Progenitor cell of endocrine pancreas (in vitro differentiated cells): ENCODE measurements around the gene UBLCP1. TPM values are rescaled to one million over a fixed set of nuclear protein-coding genes. Genes with fewer than 3 reads are reported as not detected.

ENCODE experiments used
- DNase-seq: peaks from one replicate; pipeline ENCODE4 v3.0.0; 2021; ENCODE audit warnings: low spot score; ENCODE audit not compliant: unreplicated experiment
- H3K27ac Mint-ChIP-seq: 2 replicates; pipeline ENCODE4 v1.8.0; 2021; ENCODE audit warnings: mild to moderate bottlenecking, moderate library complexity, mixed read lengths
- H3K27me3 Mint-ChIP-seq: 2 replicates; pipeline ENCODE4 v1.8.0; 2021; ENCODE audit warnings: mixed read lengths
- H3K36me3 Mint-ChIP-seq: 2 replicates; pipeline ENCODE4 v1.8.0; 2022; ENCODE audit warnings: mixed read lengths; ENCODE audit not compliant: insufficient read depth
- H3K4me1 Mint-ChIP-seq: 2 replicates; pipeline ENCODE4 v1.8.0; 2021; ENCODE audit warnings: low read depth, mixed read lengths
- H3K4me3 Mint-ChIP-seq: 2 replicates; pipeline ENCODE4 v1.8.0; 2021; ENCODE audit warnings: low read depth, mild to moderate bottlenecking, moderate library complexity, mixed read lengths
- H3K9me3 Mint-ChIP-seq: 2 replicates; pipeline ENCODE4 v1.8.0; 2021; ENCODE audit warnings: low read depth, mixed read lengths
- CTCF ChIP-seq: fragments of 200-600 bp; sonication (generic); IDR thresholded peaks from one replicate; pipeline ENCODE4 v1.5.0; 2021; ENCODE audit warnings: antibody characterized with exemption, mild to moderate bottlenecking; ENCODE audit not compliant: unreplicated experiment
- total RNA-seq: library from RNA; stranded (reverse); gene quantifications from 2 replicates; pipeline ENCODE4 v1.2.1, GENCODE V29; 2021

UBLCP1 gene
- total RNA-seq, 1 donor from 2014 or later = 29.7 TPM

- TF ChIP-seq CTCF = peak; percentile 83
- Mint-ChIP-seq H3K27ac (no peak overlapping the region), H3K4me1 (no peaks in the 10 kb centered on the region), H3K9me3 (no peaks in the 10 kb centered on the region), H3K36me3 (no peaks in the 10 kb centered on the region), H3K4me3 (peak overlapping the region; percentile 73), H3K27me3 (peaks cover 26% of the 10 kb centered on the region)
- peak; percentile 75 for DNase-seq
Observed at GRCh38 chr5:159331093-159331973, 68.2 kb downstream of the UBLCP1 start.

GRCh38 chr5:159332800-159333544, 69.9 kb downstream of the UBLCP1 start:
- H3K9me3 Mint-ChIP-seq = no peaks in the 10 kb centered on the region

GRCh38 chr5:159333545-159333925, 70.4 kb downstream of the UBLCP1 start:
- no peak overlapping the region for H3K4me3 Mint-ChIP-seq
- H3K27ac Mint-ChIP-seq = no peak overlapping the region
- H3K9me3 Mint-ChIP-seq = no peaks in the 10 kb centered on the region
- no peaks in the 10 kb centered on the region for H3K36me3 Mint-ChIP-seq
- no peaks in the 10 kb centered on the region for H3K4me1 Mint-ChIP-seq
- no peak for DNase-seq
- peaks cover 20% of the 10 kb centered on the region for H3K27me3 Mint-ChIP-seq
- TF ChIP-seq CTCF = no peak

More at GRCh38 chr5:159332800-159333544, 69.9 kb downstream of the UBLCP1 start:
- DNase-seq = no peak
- peaks cover 23% of the 10 kb centered on the region for H3K27me3 Mint-ChIP-seq
- no peaks in the 10 kb centered on the region for H3K4me1 Mint-ChIP-seq
- no peaks in the 10 kb centered on the region for H3K36me3 Mint-ChIP-seq
- no peak overlapping the region for H3K27ac Mint-ChIP-seq
- no peak for TF ChIP-seq CTCF
- no peak overlapping the region for H3K4me3 Mint-ChIP-seq

Other genes starting within 250 kb of the UBLCP1 start
- 0.38 and 0.67 TPM in 2 replicates for gene EBF1, start 163.4 kb upstream of the UBLCP1 start, total RNA-seq
- gene RNF145, start 53.7 kb upstream of the UBLCP1 start, total RNA-seq = 56.6 and 62.7 TPM in 2 replicates
- gene IL12B, start 67.2 kb downstream of the UBLCP1 start, total RNA-seq = not detected in 2 replicates